ENCODE results near the gene SNX24.

DNA sequence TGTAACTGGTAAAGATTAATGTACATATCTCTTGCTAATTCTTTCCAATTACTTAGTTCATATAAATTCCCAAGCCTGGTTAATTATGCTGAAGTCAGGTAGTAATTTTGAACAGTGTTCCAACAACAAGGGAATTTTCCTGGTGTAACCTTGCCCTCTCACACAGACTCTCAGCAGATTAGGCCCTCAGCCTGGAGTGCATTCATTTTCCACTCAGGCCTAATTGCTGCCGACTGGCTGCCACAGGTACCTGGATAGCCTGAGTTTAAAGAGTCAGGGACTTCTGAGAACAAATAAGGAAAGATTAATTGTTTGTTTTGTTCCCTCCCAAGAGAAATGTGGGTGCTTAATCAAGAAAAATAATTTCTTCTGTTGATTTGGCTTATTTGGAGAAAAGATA lies 119.7 kb downstream of the SNX24 start:
- TF ChIP-seq, protein P1, sequence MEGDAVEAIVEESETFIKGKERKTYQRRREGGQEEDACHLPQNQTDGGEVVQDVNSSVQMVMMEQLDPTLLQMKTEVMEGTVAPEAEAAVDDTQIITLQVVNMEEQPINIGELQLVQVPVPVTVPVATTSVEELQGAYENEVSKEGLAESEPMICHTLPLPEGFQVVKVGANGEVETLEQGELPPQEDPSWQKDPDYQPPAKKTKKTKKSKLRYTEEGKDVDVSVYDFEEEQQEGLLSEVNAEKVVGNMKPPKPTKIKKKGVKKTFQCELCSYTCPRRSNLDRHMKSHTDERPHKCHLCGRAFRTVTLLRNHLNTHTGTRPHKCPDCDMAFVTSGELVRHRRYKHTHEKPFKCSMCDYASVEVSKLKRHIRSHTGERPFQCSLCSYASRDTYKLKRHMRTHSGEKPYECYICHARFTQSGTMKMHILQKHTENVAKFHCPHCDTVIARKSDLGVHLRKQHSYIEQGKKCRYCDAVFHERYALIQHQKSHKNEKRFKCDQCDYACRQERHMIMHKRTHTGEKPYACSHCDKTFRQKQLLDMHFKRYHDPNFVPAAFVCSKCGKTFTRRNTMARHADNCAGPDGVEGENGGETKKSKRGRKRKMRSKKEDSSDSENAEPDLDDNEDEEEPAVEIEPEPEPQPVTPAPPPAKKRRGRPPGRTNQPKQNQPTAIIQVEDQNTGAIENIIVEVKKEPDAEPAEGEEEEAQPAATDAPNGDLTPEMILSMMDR (tag by site-specific recombination; IDR thresholded peaks at IDR 0.05) = no peak
- TF ChIP-seq BCL11B (tag by site-specific recombination; IDR thresholded peaks at IDR 0.05; ENCODE audit: low read depth) = no peak
- TF ChIP-seq ZSCAN23 (tag by site-specific recombination; IDR thresholded peaks at IDR 0.05) = no peak

Measured in HEK293 (cell line).